Left lung (tissue), 10 donors: ENCODE results near the gene PCDHGA3. TPM values are rescaled to one million over a fixed set of nuclear protein-coding genes. Genes with fewer than 3 reads are reported as not detected.

ENCODE experiments used
- ATAC-seq: fragments of 200-7000 bp; cut with Tn5 transposase; one replicate; pipeline ENCODE4 v1.9.1; 2020; ENCODE audit warnings: moderate library complexity
- DNase-seq, 4 donors: peaks; one replicate each; pipeline ENCODE4 v3.0.0-alpha.2; 2013 to 2020
- H3K27ac ChIP-seq, 2 donors: fragments of 200-600 bp; sonication (generic) in 1 of 2; one replicate each; pipeline versions ENCODE4 v1.5.0 to v1.8.0; 2020 to 2021
- H3K27me3 ChIP-seq, 2 donors: fragments of 200-600 bp; sonication (generic) in 1 of 2; one replicate each; pipeline versions ENCODE4 v1.5.0 to v1.8.0; 2020 to 2021
- H3K36me3 ChIP-seq, 2 donors: fragments of 200-600 bp; sonication (generic) in 1 of 2; one replicate each; pipeline versions ENCODE4 v1.5.0 to v1.8.0; 2020 to 2021
- H3K4me1 ChIP-seq, 2 donors: fragments of 200-600 bp; one replicate each; pipeline ENCODE4 v1.8.0; 2021
- H3K4me3 ChIP-seq, 2 donors: fragments of 200-600 bp; sonication (generic) in 1 of 2; one replicate each; pipeline versions ENCODE4 v1.5.0 to v1.8.0; 2020 to 2021; ENCODE audit warnings: mild to moderate bottlenecking in 1 of 2
- H3K9me3 ChIP-seq, 2 donors: fragments of 200-600 bp; sonication (generic) in 1 of 2; one replicate each; pipeline versions ENCODE4 v1.5.0 to v1.8.0; 2020 to 2021
- CTCF ChIP-seq, 2 donors: fragments of 200-600 bp; sonication (generic) in 1 of 2; IDR thresholded peaks; one replicate each; pipeline versions ENCODE4 v1.5.0 to v1.8.0; 2021; ENCODE audit warnings: antibody characterized with exemption in 2 of 2
- intact Hi-C, 2 donors: fragments of 100-400 bp; cut with DNase I; formaldehyde crosslinking; loops; one replicate each; pipeline versions ENCODE4 v1.11.2 to v1.14.2; 2022
- polyA plus RNA-seq, 6 donors: library from polyadenylated mRNA; unstranded; fragments of 120-200 nt; gene quantifications; one replicate each; pipeline ENCODE4 v1.2.1, GENCODE V29; 2013; ENCODE audit not compliant: insufficient read length in 6 of 6
- total RNA-seq, 2 donors: library from RNA; stranded (reverse); fragmentation: NEBNext Ultra II Directional; extraction: Animal tissue kit (Norgen Biotek cat#: 25700); gene quantifications; one replicate each; pipeline ENCODE4 v1.2.1, GENCODE V29; 2021
- donor health status: DM: no; HTN: yes; CAD: no.
- donor health status: DM: no; HTN: no; CAD: no.

Gene PCDHGA3
- total and polyA plus RNA-seq, 8 donors: 1.4 to 4.4 (median 3.0) TPM

- ATAC-seq (no peak), DNase-seq (no peak)
- H3K36me3 ChIP-seq: no peaks in the 10 kb centered on the region
- H3K27ac ChIP-seq: no peak within 1 kb of the TSS
- no peaks in the 10 kb centered on the region for H3K4me1 ChIP-seq
- peaks cover 5 to 74% of the 10 kb centered on the region in 2 donors for H3K27me3 ChIP-seq
- peaks cover 0 to 77% of the 10 kb centered on the region in 2 donors for H3K9me3 ChIP-seq
- intact Hi-C loops: loop anchor here in 1 of 2 donors (10.0 kb wide), 1 partner anchor 215 kb away; no protein-coding TSS in a partner anchor
- H3K4me3 ChIP-seq: no peak within 1 kb of the TSS
- no peak for TF ChIP-seq CTCF (IDR thresholded peaks at IDR 0.05)
These were observed 6.4 kb downstream of the PCDHGA3 start, which contains the start of gene PCDHGB1 for GRCh38 chr5:141349917-141350619. PCDHGB1 (plus strand) TSS chr5:141350099; CDS start chr5:141350261, 162 bp downstream.

GRCh38 chr5:141351591-141351990 lies 8.0 kb downstream of the PCDHGA3 start:
- no peak for TF ChIP-seq CTCF (IDR thresholded peaks at IDR 0.05)
- ATAC-seq: no peak
- intact Hi-C loops: no loop called here
- Histone ChIP-seq H3K4me3 (no peak overlapping the region), H3K36me3 (no peaks in the 10 kb centered on the region), H3K4me1 (no peaks in the 10 kb centered on the region), H3K9me3 (peaks cover 0 to 77% of the 10 kb centered on the region in 2 donors), H3K27ac (no peak overlapping the region), H3K27me3 (peaks cover 5 to 74% of the 10 kb centered on the region in 2 donors)
- DNase-seq: no peak

- no peak within 1 kb of the TSS for H3K4me3 ChIP-seq
- H3K4me1 ChIP-seq: no peaks in the 10 kb centered on the region
- H3K27me3 ChIP-seq: peaks cover 5 to 71% of the 10 kb centered on the region in 2 donors
- DNase-seq (no peak), ATAC-seq (no peak)
- H3K36me3 ChIP-seq: no peaks in the 10 kb centered on the region
- intact Hi-C loops: no loop called here
- no peak within 1 kb of the TSS for H3K27ac ChIP-seq
- peaks cover 0 to 83% of the 10 kb centered on the region in 2 donors for H3K9me3 ChIP-seq
- TF ChIP-seq CTCF (IDR thresholded peaks at IDR 0.05): no peak
These were observed 11.4 kb downstream of the PCDHGA3 start, which contains the start of gene PCDHGA4 for GRCh38 chr5:141354900-141355469. PCDHGA4 (plus strand) TSS chr5:141355021; CDS start chr5:141355108, 87 bp downstream.

GRCh38 chr5:141355641-141356040 lies 12.0 kb downstream of the PCDHGA3 start:
- Histone ChIP-seq H3K4me3 (no peak overlapping the region), H3K9me3 (peaks cover 0 to 83% of the 10 kb centered on the region in 2 donors), H3K4me1 (no peaks in the 10 kb centered on the region), H3K27me3 (peaks cover 4 to 71% of the 10 kb centered on the region in 2 donors), H3K27ac (no peak overlapping the region), H3K36me3 (no peaks in the 10 kb centered on the region)
- DNase-seq: no peak
- TF ChIP-seq CTCF (IDR thresholded peaks at IDR 0.05): no peak
- no peak for ATAC-seq
- intact Hi-C loops: no loop called here

- no peak overlapping the region for H3K4me3 ChIP-seq
- H3K9me3 ChIP-seq: peaks cover 2 to 84% of the 10 kb centered on the region in 2 donors
- intact Hi-C loops: no loop called here
- H3K27ac ChIP-seq: no peak overlapping the region
- peaks cover under 1 to 71% of the 10 kb centered on the region in 2 donors for H3K27me3 ChIP-seq
- H3K36me3 ChIP-seq: no peaks in the 10 kb centered on the region
- no peak for DNase-seq
- no peak for TF ChIP-seq CTCF (IDR thresholded peaks at IDR 0.05)
- no peaks in the 10 kb centered on the region for H3K4me1 ChIP-seq
- ATAC-seq: no peak
These were observed 12.5 kb downstream of the PCDHGA3 start for GRCh38 chr5:141356133-141356532.
